Tibial artery (tissue), 4 donors: Measurements from ENCODE around the gene TMEM135.

Source experiments
- DNase-seq, 2 donors: peaks; one replicate each; pipeline ENCODE4 v3.0.0-alpha.2; 2019
- H3K27ac ChIP-seq, 2 donors: fragments of 200-600 bp; sonication (generic) in 1 of 2; 1 replicate in 1 of 2; 2 replicates in 1 of 2; pipeline ENCODE4 v1.5.1; 2018 to 2019; ENCODE audit warnings: mild to moderate bottlenecking in 1 of 2
- H3K27me3 ChIP-seq, 2 donors: fragments of 200-600 bp; sonication (generic) in 1 of 2; one replicate each; pipeline versions ENCODE4 v1.5.1 to v1.6.0; 2016 to 2019
- H3K36me3 ChIP-seq, 3 donors: fragments of 200-600 bp; sonication (generic) in 2 of 3; one replicate each; pipeline ENCODE4 v1.5.1; 2016 to 2019; ENCODE audit warnings: mild to moderate bottlenecking in 2 of 3
- H3K4me1 ChIP-seq, 4 donors: fragments of 200-600 bp; sonication (generic) in 2 of 4; 1 replicate in 3 of 4; 2 replicates in 1 of 4; pipeline ENCODE4 v1.5.1; 2016 to 2019
- H3K4me3 ChIP-seq, 2 donors: fragments of 200-600 bp; sonication (generic) in 1 of 2; 1 replicate in 1 of 2; 2 replicates in 1 of 2; pipeline ENCODE4 v1.5.1; 2018 to 2019; ENCODE audit warnings: mild to moderate bottlenecking in 2 of 2
- H3K9me3 ChIP-seq, 3 donors: fragments of 200-600 bp; sonication (generic) in 1 of 3; one replicate each; pipeline ENCODE4 v1.5.1; 2016 to 2019
- intact Hi-C: fragments of 100-400 bp; cut with DNase I; formaldehyde crosslinking; loops from one replicate; pipeline ENCODE4 v1.15.0; 2023; ENCODE audit warnings: low total_unique reads
- TF ChIP-seq, protein P1 (sequence below), 2 experiments: fragments of 200-600 bp in 1 of 2; fragments of 450-650 bp in 1 of 2; IDR thresholded peaks; one replicate each; pipeline ENCODE4 v1.5.1; 2017 to 2019; ENCODE audit warnings: antibody characterized with exemption in 2 of 2, mild to moderate bottlenecking in 1 of 2, moderate library complexity in 1 of 2

TMEM135 gene

DNA sequence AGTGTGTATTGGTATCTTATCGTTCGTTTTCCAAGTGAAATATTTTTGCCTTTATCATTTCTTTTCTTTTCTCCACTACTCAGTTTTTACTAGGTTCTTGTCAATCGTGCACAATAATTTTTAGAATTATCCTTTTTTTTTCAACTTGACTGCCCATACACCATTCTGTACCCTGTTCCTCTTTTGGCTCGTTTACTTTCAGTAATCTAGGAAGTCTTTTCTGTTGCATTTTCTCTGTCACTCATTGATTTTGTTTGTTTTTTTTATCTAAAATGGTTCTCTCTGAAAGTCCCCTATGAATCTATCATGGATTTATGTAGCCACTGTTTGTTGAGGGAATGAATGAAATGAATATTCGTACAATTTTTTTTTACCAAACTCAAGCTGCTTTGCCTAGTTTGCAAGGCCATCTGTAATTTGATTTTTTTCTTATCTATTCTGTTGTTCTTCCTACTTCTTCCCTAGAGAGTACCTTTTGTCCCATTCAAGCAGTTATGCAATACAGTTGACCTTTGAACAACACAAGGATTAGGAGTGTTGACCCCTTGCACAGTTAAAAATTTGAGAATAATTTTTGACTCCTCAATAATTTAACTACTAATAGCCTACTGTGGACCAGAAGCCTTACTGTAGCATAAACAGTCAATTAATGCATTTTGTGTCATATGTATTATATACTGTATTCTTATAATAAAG lies 166.3 kb downstream of the TMEM135 start:
- Histone ChIP-seq H3K27me3 (no peaks in the 10 kb centered on the region), H3K27ac (no peak overlapping the region), H3K4me1 (no peaks in the 10 kb centered on the region), H3K36me3 (no peaks in the 10 kb centered on the region), H3K4me3 (no peak overlapping the region), H3K9me3 (no peaks in the 10 kb centered on the region)
- TF ChIP-seq, protein P1, sequence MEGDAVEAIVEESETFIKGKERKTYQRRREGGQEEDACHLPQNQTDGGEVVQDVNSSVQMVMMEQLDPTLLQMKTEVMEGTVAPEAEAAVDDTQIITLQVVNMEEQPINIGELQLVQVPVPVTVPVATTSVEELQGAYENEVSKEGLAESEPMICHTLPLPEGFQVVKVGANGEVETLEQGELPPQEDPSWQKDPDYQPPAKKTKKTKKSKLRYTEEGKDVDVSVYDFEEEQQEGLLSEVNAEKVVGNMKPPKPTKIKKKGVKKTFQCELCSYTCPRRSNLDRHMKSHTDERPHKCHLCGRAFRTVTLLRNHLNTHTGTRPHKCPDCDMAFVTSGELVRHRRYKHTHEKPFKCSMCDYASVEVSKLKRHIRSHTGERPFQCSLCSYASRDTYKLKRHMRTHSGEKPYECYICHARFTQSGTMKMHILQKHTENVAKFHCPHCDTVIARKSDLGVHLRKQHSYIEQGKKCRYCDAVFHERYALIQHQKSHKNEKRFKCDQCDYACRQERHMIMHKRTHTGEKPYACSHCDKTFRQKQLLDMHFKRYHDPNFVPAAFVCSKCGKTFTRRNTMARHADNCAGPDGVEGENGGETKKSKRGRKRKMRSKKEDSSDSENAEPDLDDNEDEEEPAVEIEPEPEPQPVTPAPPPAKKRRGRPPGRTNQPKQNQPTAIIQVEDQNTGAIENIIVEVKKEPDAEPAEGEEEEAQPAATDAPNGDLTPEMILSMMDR (IDR thresholded peaks at IDR 0.05): no peak
- DNase-seq: no peak
- intact Hi-C loops: no loop called here

DNA sequence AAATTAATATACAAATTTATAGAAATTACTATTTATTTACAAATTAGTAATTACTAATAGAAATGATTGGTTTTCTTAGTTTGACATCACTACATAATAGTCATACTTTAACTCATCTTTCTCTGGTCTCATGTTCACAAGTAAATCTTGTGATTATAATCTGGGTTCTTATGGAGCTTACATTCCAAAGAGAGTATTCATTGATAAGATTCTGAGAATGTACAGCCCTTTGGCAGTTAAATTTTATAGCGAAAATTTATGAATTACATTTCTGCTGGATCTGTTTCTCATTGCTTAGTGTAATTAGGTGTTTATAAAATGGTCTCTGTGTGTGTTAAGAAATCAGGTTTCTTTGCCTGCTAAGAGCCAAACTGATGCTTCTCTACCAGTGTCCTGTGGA lies 175.2 kb downstream of the TMEM135 start:
- Histone ChIP-seq H3K27me3 (no peaks in the 10 kb centered on the region), H3K4me3 (no peak overlapping the region), H3K9me3 (no peaks in the 10 kb centered on the region), H3K4me1 (no peaks in the 10 kb centered on the region), H3K27ac (no peak overlapping the region), H3K36me3 (no peaks in the 10 kb centered on the region)
- DNase-seq: no peak
- TF ChIP-seq, protein P1 (IDR thresholded peaks at IDR 0.05): no peak
- intact Hi-C loops: no loop called here

DNA sequence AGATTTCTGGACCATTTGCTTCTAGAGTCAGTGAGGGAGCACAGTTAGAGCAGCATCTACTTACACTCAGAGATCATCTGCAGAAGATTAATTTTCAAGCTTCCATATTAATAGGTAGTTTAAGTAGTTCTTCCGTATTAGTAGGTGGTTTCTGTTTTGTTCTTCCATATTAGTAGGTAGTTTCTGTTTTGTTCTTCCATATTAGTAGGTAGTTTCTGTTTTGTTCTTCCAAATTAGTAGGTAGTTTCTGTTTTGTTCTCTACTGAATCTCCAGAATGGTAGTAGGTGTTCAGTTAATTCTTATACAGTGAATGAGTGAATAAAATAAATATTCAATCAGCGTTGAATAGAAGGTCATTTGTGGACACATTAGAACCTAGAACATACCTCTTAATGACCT lies 175.7 kb downstream of the TMEM135 start:
- Histone ChIP-seq H3K27ac (no peak overlapping the region), H3K4me3 (no peak overlapping the region), H3K4me1 (no peaks in the 10 kb centered on the region), H3K9me3 (no peaks in the 10 kb centered on the region), H3K36me3 (no peaks in the 10 kb centered on the region), H3K27me3 (no peaks in the 10 kb centered on the region)
- intact Hi-C loops: no loop called here
- DNase-seq: no peak
- TF ChIP-seq, protein P1 (IDR thresholded peaks at IDR 0.05): no peak

DNA sequence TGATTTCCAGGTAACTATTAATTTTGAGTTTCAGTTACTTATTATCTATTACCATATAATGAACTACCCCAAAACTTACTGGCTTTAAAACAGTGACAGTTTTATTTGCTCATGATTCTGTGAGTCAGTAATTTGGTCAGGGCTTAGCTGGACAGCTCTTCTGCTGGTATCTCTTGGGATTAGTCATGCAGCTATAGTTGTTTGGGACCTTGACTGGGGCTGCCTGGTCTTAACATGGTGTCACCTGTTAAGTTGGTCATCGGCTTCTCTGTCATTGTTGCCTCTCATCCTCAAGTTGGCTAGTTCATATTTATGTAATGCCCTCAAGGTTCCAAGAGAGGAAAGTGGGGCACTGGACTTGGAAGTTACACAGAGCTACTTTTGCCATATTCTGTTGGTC lies 177.5 kb downstream of the TMEM135 start:
- H3K27me3 ChIP-seq: no peaks in the 10 kb centered on the region
- intact Hi-C loops: no loop called here
- TF ChIP-seq, protein P1 (IDR thresholded peaks at IDR 0.05): no peak
- H3K27ac ChIP-seq: no peak overlapping the region
- peaks cover 0 to 11% (median 1%) of the 10 kb centered on the region in 4 donors for H3K4me1 ChIP-seq
- no peaks in the 10 kb centered on the region for H3K36me3 ChIP-seq
- DNase-seq: no peak
- no peaks in the 10 kb centered on the region for H3K9me3 ChIP-seq
- H3K4me3 ChIP-seq: no peak overlapping the region

DNA sequence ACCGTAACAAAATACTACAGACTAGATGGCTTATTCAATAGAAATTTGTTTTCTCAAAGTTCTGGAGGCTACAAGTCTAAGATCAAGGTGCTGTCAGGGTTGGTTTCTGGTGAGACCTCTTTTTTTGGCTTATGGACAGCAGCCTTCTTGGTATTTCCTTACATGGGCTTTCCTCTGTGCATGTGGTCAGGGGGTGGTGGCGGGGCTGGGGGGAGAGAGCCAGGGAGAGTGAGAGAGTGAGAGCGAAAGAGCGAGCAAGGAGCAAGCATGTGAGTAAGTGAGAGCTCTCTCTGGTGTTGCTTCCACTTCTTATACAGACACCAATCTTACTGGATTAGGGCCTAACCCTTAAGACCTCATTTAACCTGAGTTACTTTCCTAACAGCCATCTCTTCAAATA lies 181.5 kb downstream of the TMEM135 start:
- intact Hi-C loops: no loop called here
- Histone ChIP-seq H3K4me3 (no peak overlapping the region), H3K27ac (no peak overlapping the region), H3K4me1 (peaks cover 0 to 34% (median 1%) of the 10 kb centered on the region in 4 donors), H3K9me3 (no peaks in the 10 kb centered on the region), H3K36me3 (no peaks in the 10 kb centered on the region), H3K27me3 (no peaks in the 10 kb centered on the region)
- no peak for DNase-seq
- TF ChIP-seq, protein P1 (IDR thresholded peaks at IDR 0.05): no peak
